ENCODE data around the gene KLHL40.

DNA sequence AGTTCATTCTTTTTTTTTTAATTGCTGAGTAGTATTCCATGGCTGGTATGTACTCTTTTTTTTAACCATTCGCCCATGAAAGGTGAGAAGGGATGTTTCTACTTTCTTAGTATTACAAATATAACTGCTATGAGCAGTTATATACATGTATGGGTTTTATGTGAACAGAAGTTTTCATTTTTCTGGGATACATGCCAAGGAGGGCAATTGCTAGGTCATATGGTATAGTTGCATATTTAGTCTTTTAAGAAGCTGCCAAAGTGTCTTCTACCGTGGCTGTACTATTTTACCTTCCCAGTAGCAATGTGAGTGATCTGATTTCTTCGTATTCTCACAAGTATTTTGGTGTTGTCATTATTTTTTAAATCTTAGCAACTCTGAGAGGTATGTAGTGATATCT lies 11.2 kb upstream of the KLHL40 start:
- TF ChIP-seq, protein P1, sequence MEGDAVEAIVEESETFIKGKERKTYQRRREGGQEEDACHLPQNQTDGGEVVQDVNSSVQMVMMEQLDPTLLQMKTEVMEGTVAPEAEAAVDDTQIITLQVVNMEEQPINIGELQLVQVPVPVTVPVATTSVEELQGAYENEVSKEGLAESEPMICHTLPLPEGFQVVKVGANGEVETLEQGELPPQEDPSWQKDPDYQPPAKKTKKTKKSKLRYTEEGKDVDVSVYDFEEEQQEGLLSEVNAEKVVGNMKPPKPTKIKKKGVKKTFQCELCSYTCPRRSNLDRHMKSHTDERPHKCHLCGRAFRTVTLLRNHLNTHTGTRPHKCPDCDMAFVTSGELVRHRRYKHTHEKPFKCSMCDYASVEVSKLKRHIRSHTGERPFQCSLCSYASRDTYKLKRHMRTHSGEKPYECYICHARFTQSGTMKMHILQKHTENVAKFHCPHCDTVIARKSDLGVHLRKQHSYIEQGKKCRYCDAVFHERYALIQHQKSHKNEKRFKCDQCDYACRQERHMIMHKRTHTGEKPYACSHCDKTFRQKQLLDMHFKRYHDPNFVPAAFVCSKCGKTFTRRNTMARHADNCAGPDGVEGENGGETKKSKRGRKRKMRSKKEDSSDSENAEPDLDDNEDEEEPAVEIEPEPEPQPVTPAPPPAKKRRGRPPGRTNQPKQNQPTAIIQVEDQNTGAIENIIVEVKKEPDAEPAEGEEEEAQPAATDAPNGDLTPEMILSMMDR (IDR thresholded peaks at IDR 0.05; ENCODE audit: insufficient read depth, low read depth, low read length): no peak
- TF ChIP-seq EZH2 (IDR thresholded peaks at IDR 0.05; ENCODE audit: insufficient read depth, low read length): no peak
